IPS-18c (cell line): Measurements from ENCODE around the gene FUBP3.

Experiments used
- H3K4me3 ChIP-seq: 2 replicates; pipeline ENCODE4 v1.7.0; 2013; ENCODE audit warnings: low read depth, mild to moderate bottlenecking, low read length, moderate library complexity; ENCODE audit not compliant: insufficient read depth
- H3K9me3 ChIP-seq: one replicate; pipeline ENCODE4 v1.6.1; 2013; ENCODE audit warnings: mild to moderate bottlenecking, low read length, moderate library complexity; ENCODE audit not compliant: control insufficient read depth, insufficient read depth

FUBP3 gene

GRCh38 chr9:130589754-130590153 lies 10.4 kb downstream of the FUBP3 start:
- H3K4me3 ChIP-seq = no peak overlapping the region
- no peaks in the 10 kb centered on the region for H3K9me3 ChIP-seq

DNA sequence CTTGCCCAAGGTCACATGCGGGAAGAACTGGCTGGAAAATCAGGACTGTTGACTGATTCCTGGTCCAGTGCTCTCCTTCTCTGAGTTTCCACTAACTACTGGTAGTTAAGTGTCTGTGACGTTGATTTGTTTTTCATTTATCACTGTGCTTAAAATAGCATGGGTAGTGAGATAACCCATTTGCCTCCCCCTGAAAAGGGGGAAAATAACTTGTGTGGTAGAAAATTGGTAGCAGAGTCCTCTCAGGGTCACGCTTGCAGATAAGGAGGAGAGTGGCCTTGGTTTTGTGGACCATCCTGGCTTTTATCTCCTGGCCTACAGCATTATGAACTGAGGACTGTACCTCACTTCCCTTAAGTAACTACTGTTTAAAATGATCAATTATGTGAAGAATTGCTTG lies 10.9 kb downstream of the FUBP3 start:
- Histone ChIP-seq H3K4me3 (no peak overlapping the region), H3K9me3 (no peaks in the 10 kb centered on the region)

GRCh38 chr9:130593020-130593419 lies 13.6 kb downstream of the FUBP3 start:
- Histone ChIP-seq H3K9me3 (no peaks in the 10 kb centered on the region), H3K4me3 (no peak overlapping the region)

DNA sequence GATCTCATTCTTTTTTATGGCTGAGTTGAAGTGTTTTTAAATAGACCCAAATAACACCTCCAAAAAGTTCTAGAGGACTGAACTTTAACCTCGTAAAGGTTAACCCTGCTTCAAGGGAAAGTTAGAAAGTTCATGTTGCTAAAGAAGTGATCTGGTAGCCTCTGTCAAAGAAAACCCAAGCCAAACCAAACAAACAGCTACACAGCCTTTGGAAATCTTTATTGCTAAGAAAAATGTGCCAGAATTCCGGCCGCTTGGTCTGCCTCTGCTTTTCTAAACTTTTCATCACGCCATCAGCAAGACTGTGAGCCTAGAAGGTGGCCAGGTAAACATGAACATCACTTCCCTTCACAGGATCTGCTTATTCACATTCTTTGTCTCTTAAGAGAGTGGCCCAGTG lies 17.9 kb downstream of the FUBP3 start:
- H3K9me3 ChIP-seq = no peaks in the 10 kb centered on the region

GRCh38 chr9:130598188-130598587 lies 18.8 kb downstream of the FUBP3 start:
- no peak overlapping the region for H3K4me3 ChIP-seq
- no peaks in the 10 kb centered on the region for H3K9me3 ChIP-seq

More for the DNA sequence above, 17.9 kb downstream of the FUBP3 start:
- no peak overlapping the region for H3K4me3 ChIP-seq

DNA sequence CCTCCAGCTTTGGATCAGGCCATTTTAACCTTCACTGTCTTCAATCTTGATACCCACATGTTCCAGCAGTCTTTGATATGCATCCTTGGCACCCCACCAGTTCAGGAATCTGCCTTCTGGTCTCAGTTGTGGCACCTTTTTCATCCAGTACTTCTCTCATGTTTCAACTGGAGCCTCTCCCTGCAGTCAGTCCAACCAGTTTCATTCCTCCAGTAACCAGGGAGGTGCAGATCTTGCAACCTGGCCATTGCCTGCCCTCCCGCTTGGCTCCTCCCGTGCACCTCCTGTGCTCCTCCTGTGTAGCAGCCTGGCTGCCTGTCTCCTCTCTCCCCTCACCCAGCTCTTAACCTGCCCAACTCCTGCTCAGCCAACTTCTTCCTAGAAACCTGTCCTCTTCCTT lies 20.2 kb downstream of the FUBP3 start:
- Histone ChIP-seq H3K9me3 (no peaks in the 10 kb centered on the region), H3K4me3 (no peak overlapping the region)

DNA sequence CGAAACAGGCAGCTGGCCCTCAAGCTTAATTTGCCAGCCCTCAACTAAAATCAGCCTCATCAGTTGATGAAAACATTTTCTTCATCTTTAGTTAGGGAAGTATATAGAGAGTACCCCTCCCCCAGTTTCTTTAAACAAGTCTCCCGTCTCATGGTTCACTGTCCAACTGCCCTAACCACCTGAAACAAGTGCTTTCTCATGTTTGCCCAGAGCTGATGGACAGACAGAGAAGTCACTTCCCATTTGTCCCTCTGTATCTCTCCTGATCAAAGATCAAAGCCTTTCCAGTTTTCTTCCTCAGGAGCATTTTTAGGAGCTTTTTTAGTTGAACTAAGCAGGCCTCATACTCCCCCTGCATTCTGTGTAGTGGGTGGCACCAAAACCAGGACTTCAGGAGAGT lies 21.7 kb downstream of the FUBP3 start:
- Histone ChIP-seq H3K4me3 (no peak overlapping the region), H3K9me3 (no peaks in the 10 kb centered on the region)

GRCh38 chr9:130604295-130604694 lies 24.9 kb downstream of the FUBP3 start:
- H3K4me3 ChIP-seq = no peak overlapping the region
- H3K9me3 ChIP-seq = no peaks in the 10 kb centered on the region

GRCh38 chr9:130606887-130607600 lies 27.7 kb downstream of the FUBP3 start:
- Histone ChIP-seq H3K4me3 (no peak overlapping the region), H3K9me3 (no peaks in the 10 kb centered on the region)

- H3K9me3 ChIP-seq = no peaks in the 10 kb centered on the region
- H3K4me3 ChIP-seq = no peak overlapping the region
These were observed 28.5 kb downstream of the FUBP3 start for GRCh38 chr9:130607640-130608420.

GRCh38 chr9:130608554-130609134 lies 29.3 kb downstream of the FUBP3 start:
- H3K9me3 ChIP-seq = no peaks in the 10 kb centered on the region
- no peak overlapping the region for H3K4me3 ChIP-seq

DNA sequence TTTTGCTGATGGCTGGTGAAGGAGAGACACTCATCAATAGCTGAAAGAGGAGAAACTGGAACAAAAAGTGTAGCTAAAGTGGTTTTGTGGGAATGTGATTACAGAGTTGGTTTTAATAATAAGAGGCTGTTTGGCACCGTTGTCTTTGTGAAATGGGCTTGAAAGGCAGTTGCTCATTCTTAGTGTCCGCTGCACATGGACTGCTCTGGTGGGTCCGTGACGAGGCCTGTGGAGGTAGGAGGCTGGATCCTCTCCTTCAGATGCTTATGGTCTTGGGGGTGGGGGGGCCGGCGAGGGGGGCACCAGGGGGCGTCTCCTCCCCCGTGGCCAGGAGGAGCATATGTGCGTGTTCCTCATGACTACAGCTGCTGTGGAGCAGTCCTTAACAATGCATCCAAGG lies 29.8 kb downstream of the FUBP3 start:
- no peak overlapping the region for H3K4me3 ChIP-seq
- H3K9me3 ChIP-seq = no peaks in the 10 kb centered on the region

DNA sequence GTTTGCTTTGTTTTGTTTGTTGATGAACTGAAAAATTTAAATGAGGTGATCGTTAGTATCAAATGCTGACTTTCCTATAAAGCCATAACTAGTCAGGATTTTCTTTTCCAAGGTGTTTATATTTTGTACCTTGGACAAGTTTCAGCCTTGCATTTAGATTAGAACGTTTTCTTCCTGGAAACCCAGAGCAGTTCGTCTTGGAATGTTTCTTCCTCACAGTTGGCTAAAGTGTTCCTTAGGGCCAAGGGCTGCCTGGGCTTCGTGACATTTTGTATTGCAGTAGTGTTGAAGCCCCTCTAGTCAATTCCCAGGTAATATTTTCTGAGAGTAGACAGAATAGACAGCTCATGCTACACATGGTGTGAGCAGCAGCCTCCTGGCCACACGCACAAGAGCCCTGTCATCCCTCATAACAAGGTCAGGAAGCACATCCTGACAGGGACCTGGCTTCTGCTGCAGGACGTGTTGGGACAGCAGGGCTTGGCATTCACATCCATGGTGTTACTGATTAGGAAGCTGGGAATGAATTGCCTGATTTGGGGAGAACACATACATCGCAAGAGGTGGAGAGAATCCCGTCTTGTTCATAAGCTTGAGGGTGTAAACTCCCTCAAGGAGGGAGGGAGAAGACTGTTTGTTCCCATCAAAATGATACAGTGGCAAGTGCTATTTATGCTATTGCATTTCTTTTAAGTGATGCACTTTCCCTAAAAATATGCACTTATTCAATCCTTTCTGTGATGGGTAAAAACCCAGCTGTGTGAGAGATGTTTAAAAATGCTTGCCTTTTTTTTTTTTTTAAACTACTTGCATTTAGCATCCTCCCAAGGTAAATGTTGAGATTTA lies 31.7 kb downstream of the FUBP3 start:
- no peak overlapping the region for H3K4me3 ChIP-seq
- H3K9me3 ChIP-seq = no peaks in the 10 kb centered on the region

- H3K9me3 ChIP-seq = no peaks in the 10 kb centered on the region
- no peak overlapping the region for H3K4me3 ChIP-seq
These were observed 37.1 kb downstream of the FUBP3 start for GRCh38 chr9:130616451-130616850.

- H3K4me3 ChIP-seq = no peak overlapping the region
- H3K9me3 ChIP-seq = no peaks in the 10 kb centered on the region
These were observed 44.1 kb downstream of the FUBP3 start for GRCh38 chr9:130623466-130623865.

DNA sequence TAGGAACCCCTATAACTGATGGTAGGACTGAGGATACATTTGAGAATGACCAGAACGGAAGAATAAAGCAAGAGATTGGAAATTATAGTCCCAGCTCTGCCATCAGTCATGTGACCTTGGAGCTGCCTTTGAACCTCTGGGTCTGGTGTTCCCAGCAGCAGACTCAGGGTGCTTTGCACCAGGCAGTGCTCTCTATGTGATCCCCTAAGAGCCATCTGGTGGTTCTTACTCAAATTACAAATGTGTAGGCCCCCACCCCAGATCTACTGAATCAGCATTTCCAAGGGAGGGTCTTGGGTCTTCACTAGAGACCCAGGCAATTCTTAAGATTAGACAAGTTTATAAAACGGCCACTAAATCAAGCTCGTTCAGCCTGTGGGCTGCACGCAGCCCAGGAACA lies 44.8 kb downstream of the FUBP3 start:
- no peak overlapping the region for H3K4me3 ChIP-seq
- H3K9me3 ChIP-seq = no peaks in the 10 kb centered on the region

DNA sequence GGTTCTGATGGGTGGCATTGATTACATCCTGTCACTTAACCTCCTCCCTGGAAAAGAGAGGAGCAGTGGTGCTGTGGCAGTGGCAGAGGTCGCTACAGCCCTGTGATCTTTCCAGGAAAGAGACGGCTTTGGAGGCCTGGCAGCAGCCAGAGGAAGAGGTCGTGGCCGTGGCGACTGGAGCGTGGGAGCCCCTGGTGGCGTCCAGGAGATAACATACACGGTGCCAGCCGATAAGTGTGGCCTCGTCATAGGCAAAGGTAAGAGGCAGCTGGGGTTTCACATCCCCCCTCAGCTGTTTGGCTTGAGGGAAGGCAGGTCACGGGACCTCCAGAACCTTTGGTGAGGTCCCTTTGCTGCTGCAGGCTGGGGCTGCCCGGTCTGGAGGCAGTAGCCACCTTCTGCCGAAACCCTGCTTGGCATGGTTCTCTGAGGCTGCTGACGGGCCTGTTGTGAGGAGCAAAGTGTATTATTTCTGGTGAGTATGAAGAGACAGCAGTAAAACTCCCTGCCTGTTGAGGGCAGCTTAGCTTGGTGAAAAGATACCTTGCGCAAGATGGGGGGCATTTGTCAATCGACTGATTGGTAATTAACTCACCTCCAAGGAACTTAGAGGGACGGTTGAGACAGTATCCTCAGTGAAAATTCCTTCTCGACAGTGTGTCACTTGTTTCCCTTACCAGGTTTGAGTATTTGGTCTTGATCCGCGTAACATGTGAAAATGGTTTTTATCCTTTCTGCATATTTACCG lies 47.0 kb downstream of the FUBP3 start:
- no peaks in the 10 kb centered on the region for H3K9me3 ChIP-seq

More for the DNA sequence above, 47.0 kb downstream of the FUBP3 start:
- H3K4me3 ChIP-seq = no peak overlapping the region
